ENCODE results near the gene MIER3.

- TF ChIP-seq CTCF (IDR thresholded peaks at IDR 0.05) (no peak), POLR2A (IDR thresholded peaks at IDR 0.05) (no peak)
Measured at GRCh38 chr5:56963246-56963645, 11.3 kb upstream of the MIER3 start.

Measured in tibial nerve (tissue), 3 donors.